Tibial artery (tissue), 4 donors: ENCODE data around the gene LIFR.
A peak's percentile ranks its signal among the peaks of the same experiment; 100 is the strongest.

Experiments used
- DNase-seq, 2 donors: peaks; one replicate each; pipeline ENCODE4 v3.0.0-alpha.2; 2019
- H3K27ac ChIP-seq, 2 donors: fragments of 200-600 bp; sonication (generic) in 1 of 2; 1 replicate in 1 of 2; 2 replicates in 1 of 2; pipeline ENCODE4 v1.5.1; 2018 to 2019; ENCODE audit warnings: mild to moderate bottlenecking in 1 of 2
- H3K27me3 ChIP-seq, 2 donors: fragments of 200-600 bp; sonication (generic) in 1 of 2; one replicate each; pipeline versions ENCODE4 v1.5.1 to v1.6.0; 2016 to 2019
- H3K36me3 ChIP-seq, 3 donors: fragments of 200-600 bp; sonication (generic) in 2 of 3; one replicate each; pipeline ENCODE4 v1.5.1; 2016 to 2019; ENCODE audit warnings: mild to moderate bottlenecking in 2 of 3
- H3K4me1 ChIP-seq, 4 donors: fragments of 200-600 bp; sonication (generic) in 2 of 4; 1 replicate in 3 of 4; 2 replicates in 1 of 4; pipeline ENCODE4 v1.5.1; 2016 to 2019
- H3K4me3 ChIP-seq, 2 donors: fragments of 200-600 bp; sonication (generic) in 1 of 2; 1 replicate in 1 of 2; 2 replicates in 1 of 2; pipeline ENCODE4 v1.5.1; 2018 to 2019; ENCODE audit warnings: mild to moderate bottlenecking in 2 of 2
- H3K9me3 ChIP-seq, 3 donors: fragments of 200-600 bp; sonication (generic) in 1 of 3; one replicate each; pipeline ENCODE4 v1.5.1; 2016 to 2019
- intact Hi-C: fragments of 100-400 bp; cut with DNase I; formaldehyde crosslinking; loops from one replicate; pipeline ENCODE4 v1.15.0; 2023; ENCODE audit warnings: low total_unique reads
- TF ChIP-seq, protein P1 (sequence below), 2 experiments: fragments of 200-600 bp in 1 of 2; fragments of 450-650 bp in 1 of 2; IDR thresholded peaks; one replicate each; pipeline ENCODE4 v1.5.1; 2017 to 2019; ENCODE audit warnings: antibody characterized with exemption in 2 of 2, mild to moderate bottlenecking in 1 of 2, moderate library complexity in 1 of 2

The LIFR gene

DNA sequence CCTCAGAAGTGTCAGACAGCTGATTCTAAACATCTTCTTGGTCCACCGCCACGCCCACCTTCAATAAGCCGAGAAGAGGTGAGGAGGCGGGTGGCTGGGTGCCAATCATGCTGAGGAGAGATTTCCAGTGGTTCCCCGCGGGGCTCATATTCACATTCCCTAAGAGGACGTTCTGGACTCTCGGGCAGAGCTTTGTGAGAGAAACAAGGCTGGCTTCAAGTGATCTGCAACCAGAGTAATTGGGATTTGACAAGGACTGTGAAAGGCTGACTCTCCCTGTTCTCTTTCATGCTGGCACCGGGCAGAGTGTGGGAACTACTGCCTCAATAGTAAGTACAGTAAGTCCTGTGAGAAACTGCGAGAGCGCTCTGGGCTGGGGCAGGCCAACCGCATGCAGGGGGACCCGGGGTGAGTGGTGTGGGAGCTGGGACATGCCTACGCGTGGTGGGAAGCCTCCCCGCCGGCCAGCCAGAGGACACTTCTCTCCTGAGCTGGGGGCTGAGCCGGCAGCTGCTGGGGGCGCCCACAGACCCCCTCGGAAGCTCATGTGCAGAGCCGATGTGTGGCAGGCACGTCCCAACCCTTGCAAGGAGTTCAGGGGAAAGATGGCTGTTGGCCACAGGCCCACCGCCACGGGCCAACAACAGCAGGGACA, 110.9 kb downstream of the LIFR start:
- no peaks in the 10 kb centered on the region for H3K27me3 ChIP-seq
- TF ChIP-seq, protein P1, sequence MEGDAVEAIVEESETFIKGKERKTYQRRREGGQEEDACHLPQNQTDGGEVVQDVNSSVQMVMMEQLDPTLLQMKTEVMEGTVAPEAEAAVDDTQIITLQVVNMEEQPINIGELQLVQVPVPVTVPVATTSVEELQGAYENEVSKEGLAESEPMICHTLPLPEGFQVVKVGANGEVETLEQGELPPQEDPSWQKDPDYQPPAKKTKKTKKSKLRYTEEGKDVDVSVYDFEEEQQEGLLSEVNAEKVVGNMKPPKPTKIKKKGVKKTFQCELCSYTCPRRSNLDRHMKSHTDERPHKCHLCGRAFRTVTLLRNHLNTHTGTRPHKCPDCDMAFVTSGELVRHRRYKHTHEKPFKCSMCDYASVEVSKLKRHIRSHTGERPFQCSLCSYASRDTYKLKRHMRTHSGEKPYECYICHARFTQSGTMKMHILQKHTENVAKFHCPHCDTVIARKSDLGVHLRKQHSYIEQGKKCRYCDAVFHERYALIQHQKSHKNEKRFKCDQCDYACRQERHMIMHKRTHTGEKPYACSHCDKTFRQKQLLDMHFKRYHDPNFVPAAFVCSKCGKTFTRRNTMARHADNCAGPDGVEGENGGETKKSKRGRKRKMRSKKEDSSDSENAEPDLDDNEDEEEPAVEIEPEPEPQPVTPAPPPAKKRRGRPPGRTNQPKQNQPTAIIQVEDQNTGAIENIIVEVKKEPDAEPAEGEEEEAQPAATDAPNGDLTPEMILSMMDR (IDR thresholded peaks at IDR 0.05), result no peak
- H3K4me1 ChIP-seq, result peaks cover 0 to 46% (median 16%) of the 10 kb centered on the region in 4 donors
- H3K36me3 ChIP-seq, result peaks cover 0 to 6% (median 0%) of the 10 kb centered on the region in 3 donors
- H3K4me3 ChIP-seq, result peak overlapping the region; percentile 55 to 70
- peak in 1 of 2 donors; percentile 86 for DNase-seq
- H3K27ac ChIP-seq, result peak overlapping the region; percentile 81
- H3K9me3 ChIP-seq, result no peaks in the 10 kb centered on the region
- intact Hi-C loops, result loop anchor here (5.0 kb wide), 1 partner anchor 112 kb away; the partner anchor contains the start of gene LIFR

DNA sequence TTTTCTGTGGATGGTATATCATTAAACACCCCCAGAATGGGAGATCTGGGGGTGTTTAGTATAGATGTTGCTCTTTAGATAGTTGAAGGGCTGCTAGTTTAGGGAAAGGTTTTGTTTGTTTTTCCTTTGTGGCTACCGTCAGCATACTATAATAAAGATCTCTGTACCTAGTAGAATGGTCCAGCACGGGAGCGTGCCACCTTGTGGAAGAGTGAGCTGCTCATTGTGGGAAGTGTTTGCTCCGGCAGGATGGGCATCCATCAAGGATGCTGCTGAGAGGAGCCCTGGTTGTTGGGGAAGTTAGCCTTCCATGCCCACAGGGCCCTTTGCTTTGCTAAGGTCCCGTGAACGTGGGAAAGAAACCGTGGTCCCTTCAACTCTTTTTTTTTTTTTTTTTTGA, 113.1 kb downstream of the LIFR start:
- Histone ChIP-seq H3K36me3 (no peaks in the 10 kb centered on the region), H3K27me3 (no peaks in the 10 kb centered on the region), H3K9me3 (no peaks in the 10 kb centered on the region), H3K4me3 (no peak overlapping the region), H3K4me1 (peaks cover 0 to 38% (median 16%) of the 10 kb centered on the region in 4 donors), H3K27ac (no peak overlapping the region)
- TF ChIP-seq, protein P1 (IDR thresholded peaks at IDR 0.05), result no peak
- DNase-seq, result no peak
- intact Hi-C loops, result loop anchor here (5.0 kb wide), 1 partner anchor 224 kb away; no protein-coding TSS in a partner anchor

DNA sequence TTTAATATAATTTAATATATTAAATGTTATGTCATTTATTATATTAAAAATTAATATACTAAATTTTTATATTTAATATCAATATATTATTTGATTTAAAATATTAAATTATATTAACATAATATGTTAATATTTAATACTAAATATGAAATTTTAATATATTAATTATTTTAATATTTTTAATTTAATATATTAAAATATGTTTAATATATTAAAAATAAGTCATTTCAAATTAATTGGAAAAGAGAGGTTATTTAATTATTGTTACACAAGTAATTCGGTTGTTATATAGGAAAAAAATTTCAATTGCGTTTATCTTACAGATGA, 114.2 kb downstream of the LIFR start:
- TF ChIP-seq, protein P1 (IDR thresholded peaks at IDR 0.05), result no peak
- no peaks in the 10 kb centered on the region for H3K27me3 ChIP-seq

DNA sequence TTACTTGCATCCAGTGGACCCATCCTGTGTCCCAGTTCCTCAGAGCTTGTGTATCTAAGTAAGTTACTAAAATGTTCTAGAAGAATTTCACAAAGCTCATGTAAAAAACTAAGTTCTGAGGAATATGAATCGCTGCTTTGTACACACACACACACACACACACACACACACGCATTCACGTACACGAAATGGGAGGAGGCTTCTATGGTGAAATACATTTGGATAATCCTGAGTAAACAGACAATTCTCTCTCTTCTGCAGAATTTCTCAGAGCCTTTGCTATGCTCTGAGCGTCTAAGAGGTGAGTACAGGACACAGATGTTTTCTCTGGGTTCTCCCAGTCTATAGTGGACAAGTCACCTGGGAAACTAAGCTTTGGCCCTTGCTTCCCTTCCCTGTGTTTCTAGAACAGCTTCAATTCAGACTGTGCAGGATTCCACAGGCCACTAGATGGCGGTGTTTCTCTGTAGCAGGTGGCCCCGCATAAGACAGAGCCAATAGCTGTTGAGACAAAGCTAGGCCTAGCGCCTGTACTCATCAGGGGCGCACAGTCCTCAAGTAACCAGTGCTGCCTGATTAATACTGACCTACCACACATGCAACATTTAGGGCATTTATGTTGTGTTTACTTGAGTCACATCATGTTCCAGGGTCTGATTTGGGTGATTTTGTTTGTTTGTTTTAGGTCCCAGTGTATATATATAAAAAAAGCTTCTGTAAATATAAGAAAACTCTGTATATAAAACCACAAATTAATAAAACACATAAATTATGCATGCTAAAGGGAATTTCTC, 114.8 kb downstream of the LIFR start:
- Histone ChIP-seq H3K27me3 (no peaks in the 10 kb centered on the region), H3K9me3 (no peaks in the 10 kb centered on the region), H3K4me3 (no peak overlapping the region), H3K4me1 (peaks cover 0 to 27% (median 17%) of the 10 kb centered on the region in 4 donors), H3K27ac (no peak overlapping the region), H3K36me3 (no peaks in the 10 kb centered on the region)
- peak; percentile 92 for DNase-seq
- intact Hi-C loops, result loop anchor here (5.0 kb wide), 1 partner anchor 226 kb away; no protein-coding TSS in a partner anchor
- TF ChIP-seq, protein P1 (IDR thresholded peaks at IDR 0.05), result peak; percentile 95 to 96

More for the DNA sequence above, 114.2 kb downstream of the LIFR start:
- intact Hi-C loops, result loop anchor here (5.0 kb wide), 1 partner anchor 225 kb away; no protein-coding TSS in a partner anchor
- DNase-seq, result no peak
- H3K9me3 ChIP-seq, result no peaks in the 10 kb centered on the region
- H3K4me1 ChIP-seq, result peaks cover 0 to 27% (median 15%) of the 10 kb centered on the region in 4 donors
- no peaks in the 10 kb centered on the region for H3K36me3 ChIP-seq
- no peak overlapping the region for H3K4me3 ChIP-seq
- no peak overlapping the region for H3K27ac ChIP-seq

DNA sequence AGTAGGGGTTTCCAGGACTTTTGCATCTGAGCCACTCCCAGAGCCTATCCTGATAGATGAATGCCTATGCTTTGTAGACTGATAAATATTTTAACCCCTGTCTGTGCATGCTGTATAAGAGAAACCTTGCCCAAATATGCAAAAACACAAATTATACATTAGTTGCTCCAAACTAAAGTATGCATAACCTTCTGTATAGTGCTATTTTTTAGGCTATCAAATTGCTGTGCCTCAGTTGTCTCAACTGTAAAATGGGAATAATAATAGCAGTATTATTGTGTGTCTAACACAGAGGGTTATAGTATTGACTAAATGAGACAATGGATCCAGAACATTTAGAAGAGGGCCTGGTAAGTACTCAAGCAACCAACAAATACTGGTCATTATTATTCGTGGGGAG, 117.7 kb downstream of the LIFR start:
- intact Hi-C loops, result loop anchor here (5.0 kb wide), 1 partner anchor 369 kb away; no protein-coding TSS in a partner anchor
- Histone ChIP-seq H3K4me1 (peaks cover 0 to 42% (median 31%) of the 10 kb centered on the region in 4 donors), H3K27me3 (no peaks in the 10 kb centered on the region), H3K4me3 (no peak overlapping the region), H3K36me3 (no peaks in the 10 kb centered on the region), H3K27ac (no peak overlapping the region), H3K9me3 (no peaks in the 10 kb centered on the region)
- DNase-seq, result no peak
- TF ChIP-seq, protein P1 (IDR thresholded peaks at IDR 0.05), result no peak
